GM10266 (cell line): ENCODE data around the gene GHITM.
"Not testable (repeated sequence)": the region's sequence is repeated elsewhere in the genome, so short reads cannot be mapped to it uniquely, and the experiment has no call there.

Source experiments
- DNase-seq: peaks from one replicate; pipeline ENCODE4 v3.0.0; 2012; ENCODE audit errors: extremely low spot score
- TF ChIP-seq, protein P1 (sequence below): IDR thresholded peaks from 2 replicates; pipeline ENCODE4 v1.5.1; 2012; ENCODE audit warnings: mild to moderate bottlenecking, low read depth; ENCODE audit not compliant: control insufficient read depth, insufficient read depth; ENCODE audit errors: missing control alignments

GHITM gene

DNA sequence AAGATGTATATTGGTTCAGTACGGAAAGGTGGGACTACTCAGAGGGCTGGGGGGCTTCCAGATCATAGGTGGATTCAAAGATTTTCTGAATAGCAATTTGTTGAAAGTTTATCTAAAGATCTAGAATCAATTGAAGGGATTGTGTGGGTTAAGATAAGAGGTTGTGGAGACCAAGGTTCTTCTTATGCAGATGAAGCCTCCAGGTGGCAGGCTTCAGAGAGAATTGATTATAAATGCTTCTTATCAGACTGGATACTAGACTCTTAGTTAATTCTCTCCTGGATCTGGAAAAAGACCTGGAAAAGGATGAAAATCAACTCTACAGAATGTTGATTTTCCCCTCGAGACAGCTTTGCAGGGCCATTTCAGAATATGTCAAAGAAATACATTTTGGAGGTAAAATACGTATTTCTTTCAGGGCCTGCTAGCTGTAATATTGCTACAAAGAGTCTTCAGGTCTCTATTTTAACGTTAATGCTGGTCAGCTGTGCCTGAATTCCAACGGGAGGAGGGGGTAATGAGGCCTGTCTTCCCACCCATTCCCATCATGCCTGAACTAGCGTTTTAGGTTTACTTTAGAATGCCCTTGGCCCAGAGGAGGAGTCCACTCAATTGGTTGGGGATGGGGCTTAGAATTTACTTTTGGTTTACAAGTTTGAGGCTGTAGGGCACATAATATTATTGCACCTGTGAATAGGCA is 21.5 kb downstream of the GHITM start:
- DNase-seq: no peak

DNA sequence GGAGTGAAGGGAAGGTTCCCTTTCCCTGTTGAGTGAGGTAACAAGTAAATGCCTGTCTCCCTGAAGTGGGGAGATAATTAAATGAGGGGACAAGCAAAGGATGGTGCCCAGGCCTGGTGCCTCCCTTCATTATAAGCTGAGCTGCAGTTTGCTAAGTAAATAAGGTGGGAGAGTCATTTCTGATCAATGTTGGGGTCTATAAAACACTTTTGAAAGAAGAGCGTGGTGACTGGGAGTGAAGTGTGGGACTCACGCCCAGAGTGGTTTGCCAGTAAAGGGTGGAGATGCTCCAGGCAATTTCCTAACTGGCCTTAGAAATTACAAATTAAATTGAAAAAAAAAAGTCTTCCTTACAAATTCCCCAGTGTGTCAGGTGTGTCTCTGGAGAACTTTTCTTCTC is 24.7 kb downstream of the GHITM start:
- TF ChIP-seq, protein P1, sequence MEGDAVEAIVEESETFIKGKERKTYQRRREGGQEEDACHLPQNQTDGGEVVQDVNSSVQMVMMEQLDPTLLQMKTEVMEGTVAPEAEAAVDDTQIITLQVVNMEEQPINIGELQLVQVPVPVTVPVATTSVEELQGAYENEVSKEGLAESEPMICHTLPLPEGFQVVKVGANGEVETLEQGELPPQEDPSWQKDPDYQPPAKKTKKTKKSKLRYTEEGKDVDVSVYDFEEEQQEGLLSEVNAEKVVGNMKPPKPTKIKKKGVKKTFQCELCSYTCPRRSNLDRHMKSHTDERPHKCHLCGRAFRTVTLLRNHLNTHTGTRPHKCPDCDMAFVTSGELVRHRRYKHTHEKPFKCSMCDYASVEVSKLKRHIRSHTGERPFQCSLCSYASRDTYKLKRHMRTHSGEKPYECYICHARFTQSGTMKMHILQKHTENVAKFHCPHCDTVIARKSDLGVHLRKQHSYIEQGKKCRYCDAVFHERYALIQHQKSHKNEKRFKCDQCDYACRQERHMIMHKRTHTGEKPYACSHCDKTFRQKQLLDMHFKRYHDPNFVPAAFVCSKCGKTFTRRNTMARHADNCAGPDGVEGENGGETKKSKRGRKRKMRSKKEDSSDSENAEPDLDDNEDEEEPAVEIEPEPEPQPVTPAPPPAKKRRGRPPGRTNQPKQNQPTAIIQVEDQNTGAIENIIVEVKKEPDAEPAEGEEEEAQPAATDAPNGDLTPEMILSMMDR: no peak

More for the DNA sequence above, 21.5 kb downstream of the GHITM start:
- TF ChIP-seq, protein P1: peak; percentile 15

DNA sequence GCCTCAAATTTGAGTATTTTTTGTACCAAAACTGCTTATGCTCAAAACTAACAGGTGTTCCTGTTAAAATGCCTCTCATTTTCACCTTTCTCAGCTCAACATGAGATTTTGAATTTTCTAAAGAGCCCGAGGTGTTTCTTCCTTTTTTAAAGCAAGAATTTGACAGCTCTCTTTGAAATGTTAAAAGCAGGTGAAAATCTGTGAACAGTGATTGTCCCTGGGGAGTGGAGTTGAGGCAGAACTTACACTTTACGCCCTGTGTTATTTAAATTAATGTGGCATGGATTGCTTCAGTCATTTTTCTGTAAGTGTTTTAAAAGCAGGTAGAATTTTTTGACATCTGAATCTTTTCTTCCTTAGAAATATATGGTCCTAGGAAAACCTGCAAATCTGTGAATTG is 25.1 kb downstream of the GHITM start:
- TF ChIP-seq, protein P1: no peak

More for the DNA sequence above, 24.7 kb downstream of the GHITM start:
- DNase-seq: no peak

DNA sequence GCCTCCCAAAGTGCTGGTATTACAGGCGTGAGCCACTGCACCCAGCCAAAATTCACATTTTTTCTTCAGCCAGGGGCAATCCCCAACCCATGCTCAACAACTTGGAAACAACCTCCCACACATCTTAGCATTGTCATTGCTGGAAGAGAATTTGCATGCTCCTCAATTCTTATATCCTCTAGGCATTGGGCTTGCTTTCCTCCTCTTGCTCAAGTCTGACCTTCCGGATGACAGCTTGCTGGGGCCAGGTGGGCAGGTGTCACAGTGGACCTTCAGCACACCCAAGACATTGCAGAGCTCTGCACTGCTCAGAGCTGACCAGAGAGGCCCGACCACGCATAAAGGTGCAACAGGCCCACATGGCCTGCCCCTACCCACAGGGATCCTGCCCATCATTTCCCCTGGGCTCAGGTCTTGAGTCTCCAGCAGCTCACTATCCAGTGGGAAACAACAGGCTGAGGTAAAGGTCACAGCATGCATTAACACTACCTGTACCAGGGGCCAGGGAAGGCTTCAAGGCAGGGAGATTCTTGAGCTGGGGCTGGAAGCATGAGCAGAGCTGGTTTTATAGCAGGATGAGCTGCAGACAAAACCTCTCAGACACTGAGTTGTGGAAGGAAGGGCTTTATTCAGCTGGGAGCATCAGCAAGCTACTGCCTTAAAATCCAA is 27.4 kb downstream of the GHITM start:
- TF ChIP-seq, protein P1: no peak
- DNase-seq: no peak

More for the DNA sequence above, 25.1 kb downstream of the GHITM start:
- DNase-seq: no peak

DNA sequence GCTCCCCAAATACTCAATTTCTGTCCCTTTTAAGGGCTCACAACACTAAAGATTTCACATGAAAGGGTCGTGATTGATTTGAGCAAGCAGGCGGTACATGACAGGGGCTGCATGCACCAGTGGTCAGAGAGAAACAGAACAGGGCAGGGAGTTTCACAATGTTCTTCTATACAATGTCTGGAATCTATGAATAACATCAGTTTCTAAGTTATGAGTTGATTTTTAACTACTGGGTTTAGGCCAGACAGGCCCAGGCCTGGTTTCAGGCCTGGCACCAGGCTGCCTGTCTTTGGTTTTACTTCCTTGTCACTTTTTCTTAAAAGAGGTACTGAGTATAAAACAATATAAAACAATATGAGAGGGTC is 28.0 kb downstream of the GHITM start:
- not testable (repeated sequence) for DNase-seq

DNA sequence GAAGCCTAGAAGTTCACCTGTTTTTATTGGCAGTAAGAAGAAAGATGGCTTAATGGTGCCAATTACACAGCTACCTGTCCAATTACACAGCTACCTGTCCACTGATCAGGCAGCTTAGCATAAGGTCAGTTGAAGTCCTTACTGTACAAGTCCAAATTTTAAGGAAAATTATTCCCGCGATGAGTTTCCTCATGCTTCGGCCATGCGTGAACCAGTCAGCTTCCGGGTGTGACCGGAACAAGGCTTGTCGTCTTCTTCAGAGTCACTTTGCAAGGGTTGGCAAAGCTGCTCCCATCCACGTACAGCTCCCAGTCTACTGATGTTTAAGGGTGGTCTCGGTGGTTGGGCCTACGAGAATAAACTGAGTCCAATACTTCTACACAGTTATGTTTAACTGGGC is 29.1 kb downstream of the GHITM start:
- not testable (repeated sequence) for DNase-seq

DNA sequence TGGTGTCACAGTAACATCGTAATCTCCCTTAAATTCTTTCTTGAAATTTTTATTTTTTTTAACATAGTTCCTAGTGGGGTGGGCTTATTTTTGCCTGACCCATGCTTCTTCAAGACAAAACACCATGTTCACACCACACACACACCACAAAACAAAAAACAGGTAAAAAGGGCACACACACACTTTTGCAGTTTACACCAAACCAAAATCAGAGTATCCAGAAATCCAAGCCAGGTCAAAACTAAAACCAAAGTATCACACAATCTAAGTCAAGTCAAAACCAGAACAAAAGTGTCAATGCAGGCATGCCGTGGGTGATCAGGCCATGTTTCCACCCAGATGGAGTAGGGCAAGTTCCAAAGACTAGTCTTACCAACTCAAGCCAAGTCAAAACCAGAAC is 31.9 kb downstream of the GHITM start:
- not testable (repeated sequence) for DNase-seq

DNA sequence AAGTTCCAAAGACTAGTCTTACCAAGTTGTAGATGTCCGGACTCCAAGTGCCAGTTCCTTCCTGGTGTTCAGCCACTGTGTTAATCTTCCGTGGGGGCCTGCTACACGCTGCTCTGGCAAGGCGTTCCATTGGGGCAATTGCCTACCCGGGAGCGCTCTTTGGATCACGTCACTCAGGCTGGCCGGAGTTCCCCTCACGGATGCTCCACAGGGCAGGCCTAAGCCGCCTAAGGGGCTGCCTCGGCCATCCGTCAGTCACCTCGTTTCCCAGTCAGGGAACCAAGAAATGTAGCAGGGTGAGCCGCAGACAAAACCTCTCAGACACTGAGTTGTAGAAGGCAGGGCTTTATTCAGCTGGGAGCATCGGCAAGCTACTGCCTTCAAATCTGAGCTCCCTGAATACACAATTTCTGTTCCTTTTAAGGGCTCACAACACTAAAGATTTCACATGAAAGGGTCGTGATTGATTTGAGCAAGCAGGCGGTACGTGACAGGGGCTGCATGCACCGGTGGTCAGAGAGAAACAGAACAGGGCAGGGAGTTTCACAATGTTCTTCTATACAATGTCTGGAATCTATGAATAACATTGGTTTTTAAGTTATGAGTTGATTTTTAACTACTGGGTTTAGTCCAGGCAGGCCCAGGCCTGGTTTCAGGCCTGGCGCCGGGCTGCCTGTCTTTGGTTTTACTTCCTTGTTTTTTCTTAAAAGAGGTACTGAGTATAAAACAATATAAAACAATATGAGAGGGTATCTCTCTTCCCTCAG is 32.6 kb downstream of the GHITM start:
- DNase-seq: not testable (repeated sequence)

DNA sequence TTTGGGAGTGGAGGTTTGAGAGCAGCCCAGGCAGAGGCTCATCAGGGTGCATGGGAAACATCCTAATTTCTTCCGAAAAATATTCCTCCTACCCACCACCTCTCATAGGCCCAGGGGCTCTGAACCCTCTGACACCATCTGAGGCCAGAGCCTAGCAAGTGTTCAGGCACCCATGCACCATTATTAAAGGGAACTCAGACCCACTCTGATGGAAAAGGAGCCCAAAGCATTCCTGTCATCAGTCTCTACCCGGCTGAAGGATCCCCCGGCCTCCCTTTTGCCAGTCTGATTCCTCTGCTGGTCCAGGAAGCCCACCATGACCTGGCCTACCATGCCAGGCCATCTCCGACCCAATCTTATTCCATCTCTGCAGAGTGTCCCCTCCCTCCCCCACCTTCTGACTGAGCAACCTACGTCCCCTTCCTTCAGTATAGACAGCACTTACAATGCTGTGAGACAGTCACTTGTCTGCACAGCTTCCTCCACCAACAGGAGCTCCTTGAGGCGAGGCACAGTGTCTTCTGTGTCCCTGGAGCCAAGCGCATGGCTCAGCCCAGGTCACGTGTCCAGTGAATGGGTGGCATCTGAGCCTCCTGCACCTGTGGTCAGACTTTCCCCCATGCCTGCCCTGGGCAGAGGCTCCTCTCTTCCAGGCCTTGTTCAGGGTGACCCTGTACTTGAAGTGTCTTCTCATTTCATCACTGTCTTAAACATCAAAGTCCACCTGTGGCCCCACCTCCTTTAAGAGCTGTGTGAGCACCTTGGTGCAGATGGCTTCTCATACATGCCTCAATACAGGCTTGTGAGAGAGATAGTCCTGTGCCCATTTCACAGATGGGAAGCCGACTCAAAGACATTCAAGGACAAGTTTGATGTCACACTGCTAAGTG is 33.4 kb downstream of the GHITM start:
- TF ChIP-seq, protein P1: no peak
- no peak for DNase-seq
